Measurements from ENCODE around the gene CAMSAP1.

The CAMSAP1 gene

DNA sequence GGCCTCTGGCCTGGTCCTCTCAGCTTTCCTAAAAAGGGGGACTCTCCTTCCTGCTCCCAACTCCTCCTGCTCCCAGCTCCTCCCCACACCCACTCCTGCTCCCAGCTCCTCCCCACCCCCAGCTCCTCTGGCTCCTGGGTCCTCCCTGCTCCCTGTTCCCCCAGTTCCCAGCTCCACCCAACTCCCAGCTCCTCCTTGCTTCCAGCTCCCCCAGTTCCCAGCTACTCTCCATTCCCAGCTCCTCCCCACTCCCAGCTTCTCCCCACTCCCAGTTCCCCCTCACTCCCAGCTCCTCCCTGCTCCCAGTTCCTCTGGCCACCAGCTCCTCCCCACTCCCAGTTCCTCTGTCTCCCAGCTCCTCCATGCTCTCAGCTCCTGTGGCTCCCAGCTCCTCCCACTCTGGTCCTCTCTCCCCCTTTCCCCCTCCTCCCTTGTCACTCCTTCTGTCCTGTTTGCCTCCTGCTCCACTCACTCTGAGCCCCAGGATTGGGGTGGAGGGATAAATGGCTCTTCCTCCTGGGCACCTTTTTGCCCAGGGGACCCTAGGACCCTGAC, 129.6 kb downstream of the CAMSAP1 start:
- no peaks in the 10 kb centered on the region for H3K9me3 Mint-ChIP-seq
- TF ChIP-seq, protein P1, sequence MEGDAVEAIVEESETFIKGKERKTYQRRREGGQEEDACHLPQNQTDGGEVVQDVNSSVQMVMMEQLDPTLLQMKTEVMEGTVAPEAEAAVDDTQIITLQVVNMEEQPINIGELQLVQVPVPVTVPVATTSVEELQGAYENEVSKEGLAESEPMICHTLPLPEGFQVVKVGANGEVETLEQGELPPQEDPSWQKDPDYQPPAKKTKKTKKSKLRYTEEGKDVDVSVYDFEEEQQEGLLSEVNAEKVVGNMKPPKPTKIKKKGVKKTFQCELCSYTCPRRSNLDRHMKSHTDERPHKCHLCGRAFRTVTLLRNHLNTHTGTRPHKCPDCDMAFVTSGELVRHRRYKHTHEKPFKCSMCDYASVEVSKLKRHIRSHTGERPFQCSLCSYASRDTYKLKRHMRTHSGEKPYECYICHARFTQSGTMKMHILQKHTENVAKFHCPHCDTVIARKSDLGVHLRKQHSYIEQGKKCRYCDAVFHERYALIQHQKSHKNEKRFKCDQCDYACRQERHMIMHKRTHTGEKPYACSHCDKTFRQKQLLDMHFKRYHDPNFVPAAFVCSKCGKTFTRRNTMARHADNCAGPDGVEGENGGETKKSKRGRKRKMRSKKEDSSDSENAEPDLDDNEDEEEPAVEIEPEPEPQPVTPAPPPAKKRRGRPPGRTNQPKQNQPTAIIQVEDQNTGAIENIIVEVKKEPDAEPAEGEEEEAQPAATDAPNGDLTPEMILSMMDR (IDR thresholded peaks at IDR 0.05; ENCODE audit: unreplicated experiment in 3 of 3), result no peak
- no peaks in the 10 kb centered on the region for H3K36me3 Mint-ChIP-seq (ENCODE audit: low read depth)
- no peak overlapping the region for H3K4me3 Mint-ChIP-seq
- no peaks in the 10 kb centered on the region for H3K4me1 Mint-ChIP-seq
- H3K27ac Mint-ChIP-seq, result no peak overlapping the region
- peaks cover 5% of the 10 kb centered on the region for H3K27me3 Mint-ChIP-seq (ENCODE audit: low read depth)

- Mint-ChIP-seq H3K27ac (no peak overlapping the region), H3K27me3 (ENCODE audit: low read depth) (no peaks in the 10 kb centered on the region), H3K4me1 (no peaks in the 10 kb centered on the region), H3K36me3 (ENCODE audit: low read depth) (no peaks in the 10 kb centered on the region), H3K9me3 (no peaks in the 10 kb centered on the region), H3K4me3 (no peak overlapping the region)
- TF ChIP-seq, protein P1 (IDR thresholded peaks at IDR 0.05; ENCODE audit: unreplicated experiment in 3 of 3), result no peak
Measured at GRCh38 chr9:135776893-135777622, 130.3 kb downstream of the CAMSAP1 start.

- Mint-ChIP-seq H3K27ac (no peak overlapping the region), H3K4me3 (no peak overlapping the region), H3K27me3 (ENCODE audit: low read depth) (no peaks in the 10 kb centered on the region), H3K36me3 (ENCODE audit: low read depth) (no peaks in the 10 kb centered on the region), H3K4me1 (no peaks in the 10 kb centered on the region), H3K9me3 (no peaks in the 10 kb centered on the region)
- TF ChIP-seq, protein P1 (IDR thresholded peaks at IDR 0.05; ENCODE audit: unreplicated experiment in 3 of 3), result no peak
Measured at GRCh38 chr9:135775911-135776310, 131.4 kb downstream of the CAMSAP1 start.

- Mint-ChIP-seq H3K36me3 (ENCODE audit: low read depth) (no peaks in the 10 kb centered on the region), H3K4me1 (no peaks in the 10 kb centered on the region), H3K27ac (no peak overlapping the region), H3K27me3 (ENCODE audit: low read depth) (no peaks in the 10 kb centered on the region), H3K9me3 (no peaks in the 10 kb centered on the region), H3K4me3 (no peak overlapping the region)
- TF ChIP-seq, protein P1 (IDR thresholded peaks at IDR 0.05; ENCODE audit: unreplicated experiment in 3 of 3), result no peak
Measured at GRCh38 chr9:135774794-135775525, 132.4 kb downstream of the CAMSAP1 start.

- H3K36me3 Mint-ChIP-seq (ENCODE audit: low read depth), result no peaks in the 10 kb centered on the region
- H3K27me3 Mint-ChIP-seq (ENCODE audit: low read depth), result no peaks in the 10 kb centered on the region
- H3K27ac Mint-ChIP-seq, result no peak overlapping the region
- H3K4me3 Mint-ChIP-seq, result no peak overlapping the region
- no peaks in the 10 kb centered on the region for H3K4me1 Mint-ChIP-seq
- TF ChIP-seq, protein P1 (IDR thresholded peaks at IDR 0.05; ENCODE audit: unreplicated experiment in 3 of 3), result no peak
- no peaks in the 10 kb centered on the region for H3K9me3 Mint-ChIP-seq
Measured at GRCh38 chr9:135774239-135774747, 133.1 kb downstream of the CAMSAP1 start.
